GM12878 (cell line): ENCODE results near the gene SLC26A11.

Experiments
- BMI1 ChIP-seq: fragments of 450-650 bp; IDR thresholded peaks from 2 replicates; pipeline ENCODE4 v1.6.1; 2016; ENCODE audit warnings: mild to moderate bottlenecking, moderate library complexity, borderline replicate concordance
- EZH2 ChIP-seq: IDR thresholded peaks from 2 replicates; pipeline ENCODE4 v1.6.1; 2012; ENCODE audit warnings: low read depth, mild to moderate bottlenecking, control low read depth, inconsistent platforms, low read length, borderline replicate concordance; ENCODE audit not compliant: control insufficient read depth
- NFYB ChIP-seq: IDR thresholded peaks from 2 replicates; pipeline ENCODE4 v1.6.1; 2011; ENCODE audit warnings: low read depth, mild to moderate bottlenecking, low read length, improper control_type of control experiment, moderate library complexity; ENCODE audit not compliant: insufficient read depth
- RCOR1 ChIP-seq: conservative IDR thresholded peaks from 2 replicates; pipeline ENCODE4 v1.6.1; 2012; ENCODE audit warnings: low read depth, low read length, improper control_type of control experiment
- REST ChIP-seq: IDR thresholded peaks from 2 replicates; pipeline ENCODE4 v1.6.1; 2012; ENCODE audit warnings: mild to moderate bottlenecking, low read depth, low read length
- TCF12 ChIP-seq: IDR thresholded peaks from 2 replicates; pipeline ENCODE4 v1.6.1; 2011; ENCODE audit warnings: low read depth, mild to moderate bottlenecking, low read length
- YY1 ChIP-seq: IDR thresholded peaks from 2 replicates; pipeline ENCODE4 v1.6.1; 2011; ENCODE audit warnings: low read depth, mild to moderate bottlenecking, low read length
- TF ChIP-seq, protein P1 (sequence below), 3 experiments: IDR thresholded peaks in 2 of 3; conservative IDR thresholded peaks in 1 of 3; 2 replicates each; pipeline ENCODE4 v1.5.1; 2011; ENCODE audit warnings: low read depth in 3 of 3, low read length in 3 of 3, mild to moderate bottlenecking in 3 of 3, control low read depth in 2 of 3, moderate library complexity in 2 of 3, inconsistent platforms in 1 of 3, mixed read lengths in 1 of 3; ENCODE audit not compliant: control insufficient read depth in 2 of 3, insufficient read depth in 1 of 3; ENCODE audit errors: extremely low read depth in 1 of 3

- TF ChIP-seq, protein P1, sequence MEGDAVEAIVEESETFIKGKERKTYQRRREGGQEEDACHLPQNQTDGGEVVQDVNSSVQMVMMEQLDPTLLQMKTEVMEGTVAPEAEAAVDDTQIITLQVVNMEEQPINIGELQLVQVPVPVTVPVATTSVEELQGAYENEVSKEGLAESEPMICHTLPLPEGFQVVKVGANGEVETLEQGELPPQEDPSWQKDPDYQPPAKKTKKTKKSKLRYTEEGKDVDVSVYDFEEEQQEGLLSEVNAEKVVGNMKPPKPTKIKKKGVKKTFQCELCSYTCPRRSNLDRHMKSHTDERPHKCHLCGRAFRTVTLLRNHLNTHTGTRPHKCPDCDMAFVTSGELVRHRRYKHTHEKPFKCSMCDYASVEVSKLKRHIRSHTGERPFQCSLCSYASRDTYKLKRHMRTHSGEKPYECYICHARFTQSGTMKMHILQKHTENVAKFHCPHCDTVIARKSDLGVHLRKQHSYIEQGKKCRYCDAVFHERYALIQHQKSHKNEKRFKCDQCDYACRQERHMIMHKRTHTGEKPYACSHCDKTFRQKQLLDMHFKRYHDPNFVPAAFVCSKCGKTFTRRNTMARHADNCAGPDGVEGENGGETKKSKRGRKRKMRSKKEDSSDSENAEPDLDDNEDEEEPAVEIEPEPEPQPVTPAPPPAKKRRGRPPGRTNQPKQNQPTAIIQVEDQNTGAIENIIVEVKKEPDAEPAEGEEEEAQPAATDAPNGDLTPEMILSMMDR (IDR thresholded peaks at IDR 0.05 in 2 of 3, conservative IDR thresholded peaks at IDR 0.05 in 1 of 3; ENCODE audit: control insufficient read depth in 2 of 3, extremely low read depth in 1 of 3, insufficient read depth in 1 of 3, low read depth in 3 of 3, low read length in 3 of 3), result no peak
- TF ChIP-seq EZH2 (no peak), NFYB (no peak), TCF12 (no peak), BMI1 (no peak), RCOR1 (no peak), YY1 (no peak), REST (no peak)
Observed at GRCh38 chr17:80259457-80260068, 39.3 kb downstream of the SLC26A11 start.
